H1 (cell line): ENCODE measurements around the gene EPHA5. TPM values are rescaled to one million over a fixed set of nuclear protein-coding genes. Genes with fewer than 3 reads are reported as not detected.

Experiments used
- SUZ12 ChIP-seq: fragments of 200-600 bp; sonication (generic); IDR thresholded peaks from 2 replicates; pipeline ENCODE4 v1.6.1; 2012; ENCODE audit warnings: mild to moderate bottlenecking, inconsistent platforms, low read length, moderate library complexity, mixed read lengths
- polyA plus RNA-seq, 7 experiments: library from polyadenylated mRNA; depleted of rRNA in 3 of 7; stranded (reverse) in 5 of 7; unstranded in 2 of 7; fragments of >200 nt in 5 of 7; fragments of 200-250 nt in 2 of 7; gene quantifications; 1 replicate in 5 of 7; 2 replicates in 1 of 7; 4 replicates in 1 of 7; pipeline versions ENCODE4 v1.2.1 to v1.2.3, GENCODE V29; 2011 to 2013; ENCODE audit warnings: missing spikeins in 2 of 7, mixed read lengths in 2 of 7
- total RNA-seq: library from RNA; stranded (reverse); fragmentation: NEBNext Ultra II Directional; extraction: Animal tissue kit (Norgen Biotek cat#: 25700); gene quantifications from 2 replicates; pipeline ENCODE4 v1.2.1, GENCODE V29; 2021

Gene EPHA5
- total and polyA plus RNA-seq, 2 of the 8 experiments (the other 6 are each of a cell fraction or from before 2014, with no cell fraction given): 0.03 to 0.11 TPM

DNA sequence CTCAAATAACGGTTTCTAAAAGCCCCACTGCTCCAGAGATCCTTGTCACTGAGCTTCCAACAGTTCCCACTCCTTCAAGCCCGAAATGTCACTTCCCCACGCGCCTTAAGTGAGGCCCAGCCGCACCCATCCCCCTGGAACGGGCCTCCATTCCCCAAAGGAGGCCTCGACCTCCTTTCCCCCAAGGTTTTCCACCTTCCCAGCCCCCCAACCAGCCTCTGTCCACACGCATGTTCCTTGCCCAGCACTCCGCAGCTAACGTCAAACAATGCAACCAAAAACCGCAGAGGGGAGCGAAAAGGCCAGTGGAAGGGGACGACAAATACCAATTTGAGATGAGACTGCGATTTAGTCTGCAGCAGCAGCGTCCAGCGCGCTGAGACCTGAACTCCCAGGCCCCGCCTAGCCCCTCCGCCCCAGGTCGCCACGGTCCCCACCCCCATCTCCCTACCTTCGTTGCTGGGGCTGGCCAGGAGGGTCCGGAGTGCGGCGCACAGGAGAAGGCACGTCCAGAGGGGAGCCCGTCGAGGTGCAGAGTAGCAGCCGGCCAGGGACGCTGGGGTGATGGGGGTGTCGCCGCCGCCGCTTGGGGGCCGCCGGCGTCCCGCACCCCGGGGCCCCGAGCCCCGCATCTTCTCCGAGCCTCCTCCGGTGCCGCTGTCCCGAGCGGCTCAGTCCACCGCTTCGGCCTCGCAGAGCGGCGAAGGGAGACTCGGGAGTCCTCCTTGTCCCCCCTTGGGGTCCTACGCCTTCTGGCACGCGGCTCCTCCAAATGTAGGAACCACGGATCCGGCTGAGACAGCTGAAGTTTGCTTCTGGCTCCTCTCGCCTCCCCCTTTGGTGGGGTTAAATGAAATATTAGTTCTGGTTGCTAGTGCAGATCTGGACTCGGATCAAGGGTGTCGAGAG is 924 bp downstream of the EPHA5 start (continued):
- peak; percentile 54 for TF ChIP-seq SUZ12
